GM13977 (cell line): Measurements from ENCODE around the gene SPCS1.

Source experiments
- DNase-seq: peaks from one replicate; pipeline ENCODE4 v3.0.0; 2012; ENCODE audit warnings: low spot score
- CTCF ChIP-seq: IDR thresholded peaks from 2 replicates; pipeline ENCODE4 v1.5.1; 2012; ENCODE audit warnings: mild to moderate bottlenecking, control low read depth; ENCODE audit not compliant: insufficient read depth; ENCODE audit errors: extremely low read depth, missing control alignments
- in situ Hi-C: fragments of 300-500 bp; cut with MboI; formaldehyde crosslinking; loops from one replicate; pipeline ENCODE4 v1.12.0; 2022; ENCODE audit warnings: low sequenced_read_pairs, low pct_unique_long_range_greater_than_20kb, mixed read lengths, inconsistent platforms; ENCODE audit not compliant: unreplicated experiment

SPCS1 gene

GRCh38 chr3:52715714-52716305 lies 9.9 kb downstream of the SPCS1 start:
- TF ChIP-seq CTCF: no peak
- DNase-seq: no peak
- in situ Hi-C loops: no loop called here

- no peak for TF ChIP-seq CTCF
- in situ Hi-C loops: no loop called here
- DNase-seq: no peak
Measured at GRCh38 chr3:52719618-52720017, 13.7 kb downstream of the SPCS1 start.

GRCh38 chr3:52721002-52721729 lies 15.3 kb downstream of the SPCS1 start:
- peak; percentile 29 for DNase-seq
- TF ChIP-seq CTCF: no peak
- in situ Hi-C loops: no loop called here

GRCh38 chr3:52721730-52722008 lies 15.8 kb downstream of the SPCS1 start:
- DNase-seq: no peak
- in situ Hi-C loops: no loop called here
- TF ChIP-seq CTCF: no peak

GRCh38 chr3:52722491-52722890 lies 16.6 kb downstream of the SPCS1 start:
- no peak for DNase-seq
- in situ Hi-C loops: no loop called here
- no peak for TF ChIP-seq CTCF

GRCh38 chr3:52723935-52724334 lies 18.0 kb downstream of the SPCS1 start:
- TF ChIP-seq CTCF: no peak
- no peak for DNase-seq
- in situ Hi-C loops: no loop called here
